PFSK-1 (cell line): ENCODE data around the gene GALNT1.

ENCODE experiments used
- POLR2AphosphoS5 ChIP-seq: IDR thresholded peaks from 2 replicates; pipeline ENCODE4 v1.6.1; 2012; ENCODE audit warnings: low read depth, mild to moderate bottlenecking, control low read depth, low read length, moderate library complexity
- REST ChIP-seq, 2 experiments: IDR thresholded peaks; 2 replicates each; pipeline versions ENCODE4 v1.6.1 to v1.8.0; 2011 to 2012; ENCODE audit warnings: low read depth in 2 of 2, low read length in 2 of 2, control low read depth in 1 of 2, inconsistent platforms in 1 of 2, mild to moderate bottlenecking in 1 of 2, moderate library complexity in 1 of 2; ENCODE audit not compliant: insufficient read depth in 1 of 2
- SIN3A ChIP-seq: IDR thresholded peaks from 2 replicates; pipeline ENCODE4 v1.6.1; 2012; ENCODE audit warnings: mild to moderate bottlenecking, low read length, moderate library complexity, borderline replicate concordance; ENCODE audit not compliant: insufficient read depth
- TAF1 ChIP-seq: IDR thresholded peaks from 2 replicates; pipeline ENCODE4 v1.6.1; 2012; ENCODE audit warnings: low read length, control low read depth, borderline replicate concordance; ENCODE audit not compliant: insufficient read depth

- no peak for TF ChIP-seq POLR2AphosphoS5
- no peak for TF ChIP-seq REST (IDR thresholded peaks at IDR 0.05; ENCODE audit: insufficient read depth in 1 of 2, low read depth in 2 of 2, low read length in 2 of 2)
- TF ChIP-seq TAF1, result no peak
- no peak for TF ChIP-seq SIN3A
Measured at GRCh38 chr18:35691625-35692024, 110.1 kb downstream of the GALNT1 start.
